ENCODE results near the gene ADORA2A.

The ADORA2A gene

GRCh38 chr22:24427500-24428164 lies at the start of gene ADORA2A:
Gene ADORA2A (plus strand): TSS chr22:24427599. CDS start chr22:24433405, 5,806 bp downstream.
- no peak for DNase-seq

DNA sequence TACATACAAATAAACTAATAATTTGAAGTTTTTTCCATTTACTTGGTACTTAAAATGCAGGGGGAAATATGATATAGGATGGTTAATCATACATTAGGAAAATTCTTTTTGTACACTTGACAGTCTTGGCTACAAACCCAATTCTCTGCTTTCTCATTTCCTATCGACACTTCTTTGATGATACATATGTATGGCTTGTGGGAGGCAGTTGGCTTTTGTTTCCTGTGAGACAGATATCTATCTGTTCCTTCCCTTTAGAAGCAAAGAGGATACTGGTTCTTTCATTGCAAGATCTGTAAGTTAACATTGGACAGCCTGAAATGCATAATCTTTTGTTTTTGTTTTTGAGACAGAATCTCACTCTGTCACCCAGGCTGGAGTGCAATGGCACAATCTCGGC lies 47.9 kb upstream of the ADORA2A start:
- no peak for DNase-seq

DNA sequence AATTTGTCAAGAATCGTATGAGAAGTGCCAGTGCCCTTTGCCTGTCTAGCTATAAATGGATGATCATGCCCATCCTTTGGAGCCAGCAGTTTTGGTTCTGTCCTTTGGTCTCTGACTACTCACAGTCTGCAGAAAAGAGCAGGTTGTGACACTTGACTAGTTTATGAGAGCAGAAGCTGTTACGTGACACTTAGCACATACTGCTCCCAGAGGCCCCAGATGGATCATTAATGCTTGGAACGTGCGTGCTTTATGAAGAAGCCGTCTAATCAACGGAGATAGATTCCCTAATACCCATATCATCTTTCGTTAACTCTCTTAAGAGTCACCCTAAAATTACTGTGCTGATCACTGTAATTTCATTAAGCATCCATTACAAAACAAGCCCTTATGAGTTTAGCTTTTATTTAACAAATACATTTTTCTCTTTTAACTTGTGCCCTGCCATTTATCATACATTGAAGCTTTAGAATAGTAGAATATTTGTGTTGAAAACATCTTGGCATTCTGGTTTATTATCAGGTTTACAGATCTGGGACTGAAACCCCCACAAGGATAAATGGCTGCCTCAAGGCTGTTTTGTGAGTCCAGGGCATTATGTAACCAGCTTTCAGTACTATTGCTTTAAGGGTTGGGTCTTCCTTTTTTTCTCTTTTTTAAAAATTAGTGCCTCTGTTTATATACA lies 47.0 kb upstream of the ADORA2A start:
- no peak for DNase-seq

DNA sequence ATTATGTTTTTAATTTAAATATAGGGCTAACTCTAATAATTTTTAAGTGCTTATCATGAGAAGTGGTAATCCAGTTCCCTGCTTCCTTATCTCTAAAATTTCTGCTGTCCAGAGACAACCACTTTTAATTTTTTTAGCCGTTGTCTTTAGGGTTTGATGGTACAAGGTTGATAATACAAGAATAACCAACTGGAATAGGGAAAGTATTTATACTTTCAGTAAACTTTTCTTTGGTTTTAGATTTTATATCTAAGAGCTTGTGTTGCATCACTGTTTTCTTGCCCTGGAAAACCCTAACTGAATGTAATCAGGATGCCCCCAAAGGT lies 46.5 kb upstream of the ADORA2A start:
- no peak for DNase-seq

DNA sequence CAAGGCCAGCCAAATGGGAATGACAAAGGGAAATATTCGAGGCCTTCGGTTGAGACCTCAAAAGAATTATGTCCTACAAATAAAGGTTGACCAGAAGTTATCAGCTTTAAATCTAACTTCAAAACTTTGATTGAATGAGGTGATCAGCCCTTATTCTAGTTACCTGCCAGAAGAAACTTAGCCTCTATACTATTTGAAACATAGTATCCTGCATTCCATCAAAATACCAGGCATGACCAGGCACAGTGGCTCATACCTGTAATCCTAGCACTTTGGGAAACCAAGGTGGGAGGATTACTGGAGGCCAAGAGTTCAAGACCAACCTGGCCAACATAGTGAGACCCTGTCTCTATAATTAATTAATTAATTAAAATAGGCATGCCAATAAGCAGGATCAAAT lies 44.3 kb upstream of the ADORA2A start:
- DNase-seq, result no peak

DNA sequence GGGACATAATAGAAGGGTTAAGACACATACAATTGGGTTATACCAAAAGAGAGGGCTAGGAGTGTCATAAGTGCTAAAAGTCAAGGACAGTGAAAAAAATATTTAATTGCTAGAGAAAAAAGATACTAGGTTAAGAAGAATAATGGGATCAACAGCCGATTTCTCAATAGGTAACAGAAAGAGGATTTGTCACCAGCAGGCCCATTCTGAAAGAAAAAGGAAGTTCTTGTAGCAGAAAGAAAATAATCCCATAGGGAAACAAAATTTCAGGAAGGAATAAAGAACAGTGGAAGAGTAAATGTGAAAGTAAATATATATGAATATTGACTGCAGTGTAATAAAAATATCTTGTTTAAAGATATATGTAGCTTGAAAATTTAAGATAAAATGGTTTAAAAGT lies 43.3 kb upstream of the ADORA2A start:
- DNase-seq, result no peak

DNA sequence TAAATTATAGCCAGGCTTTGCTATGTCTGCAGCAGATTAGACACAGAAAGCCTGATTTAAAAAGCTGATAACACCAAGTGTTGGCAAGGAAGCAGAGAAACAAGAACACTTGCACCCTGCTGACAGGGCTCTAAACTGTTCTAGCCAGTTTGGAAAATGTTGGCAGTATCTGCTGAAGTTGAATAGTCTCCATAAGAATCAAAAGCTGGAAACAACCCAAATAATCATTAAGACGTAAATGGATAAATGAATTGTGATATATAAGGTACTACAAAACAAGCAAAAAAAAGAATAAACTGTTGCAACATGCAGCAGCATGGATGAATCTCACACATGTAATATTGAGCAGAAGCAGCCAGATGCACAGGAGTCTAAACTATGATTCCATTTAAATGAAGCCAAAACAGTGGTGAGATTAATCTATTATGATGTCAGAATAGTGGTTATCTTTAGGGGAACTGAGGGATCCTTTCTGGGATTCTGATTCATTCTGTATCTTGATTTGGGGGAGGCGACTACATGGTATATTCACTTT lies 40.4 kb upstream of the ADORA2A start:
- no peak for DNase-seq

- no peak for DNase-seq
These were observed 37.7 kb upstream of the ADORA2A start for GRCh38 chr22:24389680-24390079.

DNA sequence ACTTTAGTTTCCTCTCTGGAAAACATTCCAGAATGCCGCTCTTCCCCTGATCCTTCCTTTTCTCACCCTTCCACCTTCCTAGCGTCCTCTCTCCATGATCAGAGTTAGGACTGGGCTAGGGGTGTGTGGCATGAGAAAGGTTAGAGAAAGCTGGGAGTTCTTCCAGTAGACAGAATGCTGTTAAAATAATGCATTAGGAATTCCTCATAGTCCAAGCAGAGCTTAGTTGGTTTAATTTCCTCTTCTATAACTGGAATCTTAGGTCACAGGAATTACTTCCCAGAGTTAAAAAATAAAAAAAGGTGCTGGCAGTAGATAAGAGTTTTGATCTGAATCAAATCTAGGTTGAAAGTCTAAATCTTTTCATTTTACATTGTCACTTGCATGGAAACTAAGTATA lies 37.2 kb upstream of the ADORA2A start:
- DNase-seq, result no peak

DNA sequence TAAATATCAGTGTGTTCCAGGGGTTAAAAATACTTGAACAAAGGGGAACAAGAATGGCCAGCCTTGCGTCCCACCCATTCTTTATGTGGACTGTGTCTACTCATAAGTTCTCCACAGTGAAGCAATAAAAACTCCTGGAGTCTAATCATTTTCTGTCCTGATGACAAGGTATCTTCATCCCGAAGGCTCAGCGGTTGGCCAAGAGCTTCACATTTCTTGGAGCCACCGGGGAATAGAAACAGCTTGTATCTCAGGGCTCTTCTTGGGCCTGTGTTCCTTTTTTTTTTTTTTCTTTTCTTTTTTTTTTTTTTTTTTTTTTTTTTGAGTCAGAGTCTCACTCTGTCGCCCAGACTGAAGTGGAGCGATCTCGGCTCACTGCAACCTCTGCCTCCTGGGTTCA lies 36.8 kb upstream of the ADORA2A start:
- DNase-seq, result no peak

- no peak for DNase-seq
These were observed 35.6 kb upstream of the ADORA2A start for GRCh38 chr22:24391836-24392217.

DNA sequence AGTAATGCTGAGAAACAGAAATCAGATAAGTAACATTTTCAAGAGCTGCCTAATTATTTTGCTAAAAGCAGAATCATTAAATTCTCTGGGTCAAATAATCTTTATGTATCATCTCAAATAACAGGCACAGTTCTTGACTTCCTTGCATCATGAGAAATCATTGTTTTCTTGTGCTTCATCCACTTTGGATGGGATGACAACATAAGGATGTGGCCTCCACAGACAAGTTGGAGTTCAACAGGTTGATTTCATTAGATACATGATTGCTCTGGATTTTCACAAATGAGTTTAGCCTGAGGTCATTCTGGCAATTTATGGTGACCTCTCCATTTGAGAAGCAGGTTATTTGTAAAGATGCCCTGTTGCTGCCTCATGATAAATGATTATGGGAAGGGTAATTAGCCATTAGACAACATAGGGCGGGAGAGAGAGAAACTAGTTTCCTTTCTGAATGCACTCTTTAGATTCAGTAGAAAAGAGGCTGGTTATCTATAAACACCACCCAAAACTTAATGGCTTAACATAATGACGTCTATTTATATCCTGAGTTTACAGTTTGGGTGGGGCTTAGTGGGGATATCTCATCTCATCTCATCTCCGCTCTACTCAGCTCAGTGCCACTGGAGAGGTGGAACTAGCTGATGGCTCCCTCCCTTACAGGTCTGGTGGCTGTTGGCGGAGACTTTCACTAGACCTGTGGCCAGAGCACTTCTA lies 35.0 kb upstream of the ADORA2A start:
- DNase-seq, result no peak

DNA sequence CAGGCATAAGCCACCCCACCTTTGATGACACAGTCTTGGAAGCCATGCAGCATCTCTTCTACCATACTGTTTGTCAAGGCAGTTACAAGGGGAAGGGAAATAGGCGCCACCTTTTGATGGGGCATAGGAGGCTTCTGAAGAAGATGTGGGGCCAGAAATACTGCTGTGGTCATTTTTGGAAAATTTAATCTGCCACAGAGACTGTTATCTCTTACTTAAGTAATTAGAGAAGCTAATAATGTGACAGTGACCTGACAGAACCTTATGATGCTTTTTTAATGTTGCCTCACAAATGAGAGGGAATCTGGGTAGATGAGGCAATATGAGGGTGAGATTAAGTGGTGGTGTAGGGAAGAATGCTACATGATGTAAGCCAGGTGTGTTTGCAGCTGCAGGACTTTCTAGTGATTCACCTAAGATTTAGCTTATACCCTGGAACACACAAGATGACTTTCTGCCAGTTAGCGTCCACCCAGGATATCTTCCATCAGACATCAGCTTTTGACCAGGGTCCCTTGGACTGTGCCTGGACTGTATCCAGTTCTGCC lies 34.3 kb upstream of the ADORA2A start:
- no peak for DNase-seq

DNA sequence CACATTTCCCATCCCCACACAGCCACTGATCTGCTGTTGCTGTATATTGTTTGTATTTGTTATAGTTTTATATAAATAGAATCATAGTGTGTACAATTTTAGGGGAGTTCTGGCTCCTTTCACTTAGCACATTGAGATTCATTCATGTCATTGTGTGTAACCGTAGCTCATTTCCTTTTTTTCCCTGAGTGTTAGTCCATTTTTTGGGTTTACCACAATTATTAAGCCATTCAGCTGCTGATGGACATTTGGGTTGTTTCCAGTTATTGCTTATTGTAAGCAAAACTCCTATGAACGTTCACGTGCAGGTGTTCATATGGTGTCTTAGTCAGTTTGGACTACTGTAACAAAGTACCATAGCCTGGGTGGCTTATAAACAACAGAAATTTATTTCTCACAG lies 33.6 kb upstream of the ADORA2A start:
- no peak for DNase-seq

- DNase-seq, result no peak
These were observed 33.1 kb upstream of the ADORA2A start for GRCh38 chr22:24394254-24394653.

DNA sequence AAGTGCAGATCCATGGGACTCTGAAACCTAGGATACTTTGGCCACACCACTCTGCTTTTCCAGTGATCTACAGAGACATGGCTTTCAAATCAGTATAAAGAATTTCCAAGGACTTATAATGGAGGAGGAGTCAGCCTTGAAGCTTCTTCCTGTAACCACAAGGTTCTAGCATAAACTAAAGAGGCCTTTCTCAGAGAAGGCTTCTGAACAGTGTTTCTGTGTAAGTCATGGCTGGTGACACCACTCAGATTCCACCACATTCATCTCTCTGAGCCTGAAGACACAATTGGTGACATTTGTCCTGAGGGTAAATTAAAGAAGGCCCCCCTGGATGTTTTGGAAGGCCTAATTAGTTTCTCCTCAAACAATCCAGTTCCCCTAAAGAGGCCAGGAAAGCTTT lies 29.0 kb upstream of the ADORA2A start:
- no peak for DNase-seq

GRCh38 chr22:24400034-24400725 lies 27.2 kb upstream of the ADORA2A start:
- no peak for DNase-seq

DNA sequence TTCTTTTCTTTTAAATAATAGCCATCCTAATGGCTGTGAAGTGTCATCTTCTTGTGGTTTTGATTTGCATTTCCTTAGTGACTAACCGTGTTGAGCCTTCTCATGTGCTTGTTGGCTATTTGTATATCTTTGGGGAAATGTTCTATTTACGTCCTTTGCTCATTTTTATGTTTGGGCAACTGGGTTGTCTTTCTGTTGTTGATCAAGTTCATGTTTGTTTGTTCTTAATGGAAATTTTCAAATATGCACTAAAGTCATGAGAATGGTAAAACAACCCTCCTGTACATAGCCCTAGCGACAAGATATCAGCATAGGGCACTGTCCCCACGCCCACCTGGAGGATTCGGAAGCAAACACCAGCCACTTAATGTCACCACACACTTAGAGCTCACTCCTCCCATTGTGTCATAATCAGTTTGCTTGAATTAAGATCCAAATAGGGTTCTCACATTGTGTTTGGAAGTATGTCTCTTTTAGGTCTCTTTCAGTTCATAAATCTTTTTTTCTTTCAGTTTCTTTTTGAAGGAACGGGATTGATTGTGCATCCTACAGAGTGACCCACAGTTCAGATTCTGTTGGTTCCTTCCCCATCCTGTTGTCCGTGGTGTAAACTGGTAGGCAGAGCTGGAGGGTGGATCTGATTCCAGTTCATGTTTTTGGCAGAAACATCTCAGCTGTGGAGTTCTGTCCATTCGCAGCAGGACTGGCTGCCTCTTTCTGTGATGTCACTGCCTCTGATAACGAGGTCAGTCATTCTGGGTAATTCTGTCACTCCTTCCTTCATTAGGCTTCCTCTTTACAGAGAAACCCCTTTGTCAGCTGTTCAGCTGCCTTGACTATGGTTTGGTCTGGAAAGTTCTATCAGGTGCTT lies 26.4 kb upstream of the ADORA2A start:
- DNase-seq, result no peak

- no peak for DNase-seq
These were observed 25.4 kb upstream of the ADORA2A start for GRCh38 chr22:24401931-24402367.

DNA sequence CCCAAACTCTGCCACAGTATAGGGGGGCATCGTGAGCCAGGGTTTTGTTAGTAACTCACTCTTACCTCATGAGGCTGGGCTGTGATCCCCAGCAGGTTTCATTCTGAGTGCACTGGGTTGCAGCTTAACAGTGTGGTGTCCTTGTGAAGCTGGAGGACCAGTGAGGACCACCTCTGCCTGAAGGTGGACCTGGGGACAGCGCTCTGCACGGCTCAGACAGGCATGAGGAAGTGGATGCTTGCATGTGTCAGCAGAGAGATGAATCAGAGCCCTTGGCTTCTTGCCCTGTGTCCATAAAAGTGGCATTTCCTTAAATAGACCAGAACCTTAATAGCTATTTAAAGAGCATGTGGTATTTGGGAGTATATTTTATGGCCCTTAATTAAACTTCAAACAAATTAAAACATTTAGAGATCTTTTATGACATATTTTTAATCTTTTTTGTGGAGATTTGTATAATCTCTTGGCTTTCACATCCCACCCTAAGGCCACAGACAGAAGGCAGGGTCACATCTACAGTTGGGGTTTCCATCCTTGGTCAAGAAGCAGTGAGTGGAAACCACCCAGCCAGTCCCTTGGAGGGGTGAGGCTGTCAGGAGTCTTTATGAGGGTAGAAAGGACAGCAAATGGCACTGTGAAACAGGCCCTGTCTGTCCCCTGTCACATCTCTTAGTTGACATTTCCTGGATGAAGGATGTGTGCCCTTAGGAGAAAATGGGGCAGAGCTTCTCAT lies 24.8 kb upstream of the ADORA2A start:
- peak; percentile 8 for DNase-seq

GRCh38 chr22:24403346-24403745 lies 24.1 kb upstream of the ADORA2A start:
- no peak for DNase-seq
